GM18507 (cell line): ENCODE measurements around the gene PIP4K2A.

Experiments
- DNase-seq: peaks from one replicate; pipeline ENCODE4 v3.0.0; 2011; ENCODE audit warnings: low read depth; ENCODE audit not compliant: insufficient read length; ENCODE audit errors: extremely low spot score
- FAIRE-seq: peaks from 2 replicates; lab custom pipeline; 2011; peaks lifted over from hg19 to GRCh38; lab: Jason Lieb, UNC

The PIP4K2A gene

GRCh38 chr10:22673785-22674572 is 40.4 kb downstream of the PIP4K2A start:
- no peak for DNase-seq
- no peak for FAIRE-seq

GRCh38 chr10:22673091-22673392 is 41.3 kb downstream of the PIP4K2A start:
- DNase-seq (no peak), FAIRE-seq (no peak)

GRCh38 chr10:22672319-22673090 is 41.9 kb downstream of the PIP4K2A start:
- DNase-seq (no peak), FAIRE-seq (peak; percentile 38)

GRCh38 chr10:22670788-22671187 is 43.6 kb downstream of the PIP4K2A start:
- no peak for DNase-seq
- FAIRE-seq: no peak

GRCh38 chr10:22669163-22669711 is 45.1 kb downstream of the PIP4K2A start:
- FAIRE-seq: peak; percentile 77
- DNase-seq: no peak

- DNase-seq: no peak
- peak; percentile 15 for FAIRE-seq
These were observed 47.3 kb downstream of the PIP4K2A start for GRCh38 chr10:22667093-22667480.

GRCh38 chr10:22666287-22667092 is 47.9 kb downstream of the PIP4K2A start:
- DNase-seq (no peak), FAIRE-seq (peak; percentile 83)

GRCh38 chr10:22665329-22665728 is 49.0 kb downstream of the PIP4K2A start:
- FAIRE-seq (no peak), DNase-seq (no peak)

- no peak for DNase-seq
- peak; percentile 26 for FAIRE-seq
These were observed 51.5 kb downstream of the PIP4K2A start for GRCh38 chr10:22662733-22663330.

GRCh38 chr10:22659866-22660265 is 54.5 kb downstream of the PIP4K2A start:
- no peak for FAIRE-seq
- DNase-seq: no peak

- DNase-seq (no peak), FAIRE-seq (no peak)
These were observed 55.5 kb downstream of the PIP4K2A start for GRCh38 chr10:22658745-22659410.

GRCh38 chr10:22657566-22658225 is 56.7 kb downstream of the PIP4K2A start:
- FAIRE-seq (peak; percentile 38), DNase-seq (no peak)

- FAIRE-seq (no peak), DNase-seq (no peak)
These were observed 57.4 kb downstream of the PIP4K2A start for GRCh38 chr10:22657024-22657423.

- no peak for FAIRE-seq
- no peak for DNase-seq
These were observed 58.3 kb downstream of the PIP4K2A start for GRCh38 chr10:22656036-22656435.

- FAIRE-seq (peak; percentile 67), DNase-seq (no peak)
These were observed 58.9 kb downstream of the PIP4K2A start for GRCh38 chr10:22655312-22655981.

- peak; percentile 64 for FAIRE-seq
These were observed 61.3 kb downstream of the PIP4K2A start for GRCh38 chr10:22652988-22653481.

GRCh38 chr10:22651276-22651980 is 63.0 kb downstream of the PIP4K2A start:
- peak; percentile 77 for FAIRE-seq
- no peak for DNase-seq

More at GRCh38 chr10:22652988-22653481, 61.3 kb downstream of the PIP4K2A start:
- no peak for DNase-seq
